ENCODE measurements around the gene GULP1. TPM values are rescaled to one million over a fixed set of nuclear protein-coding genes. Genes with fewer than 3 reads are reported as not detected.
"Not testable (repeated sequence)": the region's sequence is repeated elsewhere in the genome, so short reads cannot be mapped to it uniquely, and the experiment has no call there.

GULP1 gene
- total RNA-seq, 1 donor from 2014 or later = not detected

DNA sequence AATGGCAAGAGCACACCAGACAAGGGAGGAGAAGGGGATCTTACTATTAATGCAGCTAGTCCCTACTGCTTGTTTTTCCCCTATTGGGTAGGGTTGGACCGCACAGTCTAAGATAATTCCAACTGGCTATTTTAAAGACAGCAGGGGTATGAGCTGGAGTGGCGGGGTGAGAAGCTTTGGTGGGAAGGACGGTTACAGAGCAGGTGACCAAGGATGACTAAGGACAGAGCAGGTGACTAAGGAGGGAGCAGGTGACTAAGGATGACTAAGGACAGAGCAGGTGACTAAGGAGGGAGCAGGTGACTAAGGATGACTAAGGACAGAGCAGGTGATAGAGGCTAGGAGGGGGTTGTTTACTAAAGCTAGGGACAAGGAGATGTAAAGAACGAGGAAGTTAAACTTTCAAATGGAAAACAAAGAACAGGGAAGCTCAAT is 7.3 kb downstream of the GULP1 start:
- H3K36me3 Mint-ChIP-seq (ENCODE audit: low read depth); H3K4me3 Mint-ChIP-seq; H3K4me1 Mint-ChIP-seq; H3K9me3 Mint-ChIP-seq; intact Hi-C loops (cut with micrococcal nuclease); DNase-seq; H3K27ac Mint-ChIP-seq; H3K27me3 Mint-ChIP-seq: not testable (repeated sequence)

DNA sequence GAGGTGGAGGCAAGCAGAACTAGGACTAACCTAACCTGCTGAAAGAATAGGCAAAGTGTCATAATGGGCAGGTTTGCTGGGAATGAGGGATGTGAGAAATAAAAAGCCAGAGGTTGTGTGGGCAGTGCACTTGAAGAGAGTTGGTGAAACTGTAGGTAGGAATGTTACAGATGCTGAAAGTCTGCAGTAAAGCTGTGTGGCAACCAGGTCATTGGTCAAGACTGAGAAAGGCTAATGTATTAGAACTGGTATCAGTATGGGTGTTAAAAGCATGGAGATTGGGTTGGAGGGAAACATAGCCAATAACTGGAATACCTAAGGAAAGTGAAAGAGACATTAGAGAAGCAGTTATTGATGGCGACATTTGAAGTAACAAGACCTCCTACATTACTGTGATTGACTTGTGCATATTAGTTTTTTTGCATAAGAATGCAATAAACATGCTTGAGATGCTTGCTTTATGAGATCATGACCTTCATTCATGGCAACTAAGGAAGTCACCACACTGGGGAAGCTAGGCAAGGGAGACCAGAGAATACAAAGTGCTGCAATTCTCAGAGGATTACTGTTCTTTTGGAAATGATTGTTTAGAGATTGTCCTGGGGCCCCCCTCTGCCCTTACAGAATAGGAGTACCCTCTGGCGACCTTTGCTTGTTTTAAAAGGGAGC is 11.8 kb downstream of the GULP1 start:
- H3K36me3 Mint-ChIP-seq (ENCODE audit: low read depth) = no peaks in the 10 kb centered on the region
- intact Hi-C loops (cut with micrococcal nuclease) = no loop called here
- no peak for DNase-seq
- no peaks in the 10 kb centered on the region for H3K27me3 Mint-ChIP-seq
- no peak overlapping the region for H3K27ac Mint-ChIP-seq
- H3K9me3 Mint-ChIP-seq = no peaks in the 10 kb centered on the region
- H3K4me1 Mint-ChIP-seq = no peaks in the 10 kb centered on the region
- H3K4me3 Mint-ChIP-seq = no peak overlapping the region

DNA sequence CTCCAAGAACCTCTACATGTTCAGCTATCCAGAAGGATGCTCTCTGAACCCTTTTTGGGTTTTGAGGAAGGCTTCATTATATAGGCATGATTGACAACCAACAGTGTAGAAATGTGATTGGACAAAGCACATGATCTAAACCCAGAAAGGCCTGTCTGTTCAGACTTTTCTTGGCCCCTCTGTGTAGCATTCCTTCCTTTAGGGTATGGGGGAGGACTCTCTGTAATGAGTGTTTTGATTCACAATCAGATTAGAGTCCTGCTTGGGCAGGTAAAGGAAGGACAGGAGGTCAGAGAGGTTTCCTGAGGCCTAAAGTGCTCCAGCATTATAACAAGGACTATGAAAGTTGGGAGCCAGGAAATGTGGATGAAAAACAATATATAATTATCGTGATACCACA is 13.6 kb downstream of the GULP1 start:
- no peaks in the 10 kb centered on the region for H3K27me3 Mint-ChIP-seq
- no peaks in the 10 kb centered on the region for H3K36me3 Mint-ChIP-seq (ENCODE audit: low read depth)
- H3K4me1 Mint-ChIP-seq = no peaks in the 10 kb centered on the region
- no peaks in the 10 kb centered on the region for H3K9me3 Mint-ChIP-seq
- H3K27ac Mint-ChIP-seq = no peak overlapping the region
- DNase-seq = no peak
- intact Hi-C loops (cut with micrococcal nuclease) = no loop called here
- H3K4me3 Mint-ChIP-seq = no peak overlapping the region

DNA sequence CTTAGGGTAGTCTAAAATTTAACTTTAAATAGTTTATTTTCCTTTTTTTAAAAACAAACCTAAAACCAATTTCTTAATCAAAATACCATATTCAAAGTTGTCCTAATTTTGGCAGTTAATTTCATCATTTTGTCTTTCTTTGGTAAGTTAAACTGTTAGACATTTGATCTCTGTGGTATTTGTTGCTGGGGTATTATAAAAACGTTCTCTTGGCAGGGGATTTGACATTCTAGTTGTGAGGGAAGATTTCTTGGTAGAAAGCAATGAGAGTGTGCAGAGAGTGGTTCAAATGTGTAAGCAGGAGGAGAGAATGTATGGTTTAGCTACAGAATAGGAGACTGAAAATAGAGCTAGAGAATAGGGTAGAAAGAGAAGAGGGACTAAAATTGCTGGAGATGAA is 14.6 kb downstream of the GULP1 start:
- Mint-ChIP-seq H3K9me3 (no peaks in the 10 kb centered on the region), H3K27ac (no peak overlapping the region), H3K27me3 (no peaks in the 10 kb centered on the region), H3K4me1 (no peaks in the 10 kb centered on the region), H3K36me3 (ENCODE audit: low read depth) (no peaks in the 10 kb centered on the region), H3K4me3 (no peak overlapping the region)
- intact Hi-C loops (cut with micrococcal nuclease) = no loop called here
- no peak for DNase-seq

DNA sequence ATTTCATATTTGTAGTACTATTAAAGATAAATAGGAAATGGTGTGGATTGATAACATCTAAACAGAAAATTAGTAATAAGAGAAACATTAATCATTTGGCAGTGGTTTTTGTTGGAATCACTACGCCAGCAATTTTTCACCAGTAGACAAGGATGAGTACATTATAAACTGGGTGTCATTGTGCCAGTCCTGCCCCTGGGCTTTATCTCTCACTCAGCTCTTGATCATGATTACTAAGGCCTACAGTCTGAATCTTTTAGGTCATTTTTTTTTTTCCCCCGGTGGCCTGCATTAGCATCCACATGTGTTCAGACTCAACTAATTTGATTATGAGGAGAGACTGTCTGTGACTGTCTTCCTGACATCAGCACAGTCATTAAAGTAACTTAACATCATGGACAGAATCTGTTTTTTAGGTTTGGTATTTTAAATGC is 16.2 kb downstream of the GULP1 start:
- Mint-ChIP-seq H3K9me3 (no peaks in the 10 kb centered on the region), H3K4me1 (no peaks in the 10 kb centered on the region), H3K4me3 (no peak overlapping the region), H3K36me3 (ENCODE audit: low read depth) (no peaks in the 10 kb centered on the region), H3K27me3 (no peaks in the 10 kb centered on the region), H3K27ac (no peak overlapping the region)
- intact Hi-C loops (cut with micrococcal nuclease) = no loop called here
- DNase-seq = no peak

DNA sequence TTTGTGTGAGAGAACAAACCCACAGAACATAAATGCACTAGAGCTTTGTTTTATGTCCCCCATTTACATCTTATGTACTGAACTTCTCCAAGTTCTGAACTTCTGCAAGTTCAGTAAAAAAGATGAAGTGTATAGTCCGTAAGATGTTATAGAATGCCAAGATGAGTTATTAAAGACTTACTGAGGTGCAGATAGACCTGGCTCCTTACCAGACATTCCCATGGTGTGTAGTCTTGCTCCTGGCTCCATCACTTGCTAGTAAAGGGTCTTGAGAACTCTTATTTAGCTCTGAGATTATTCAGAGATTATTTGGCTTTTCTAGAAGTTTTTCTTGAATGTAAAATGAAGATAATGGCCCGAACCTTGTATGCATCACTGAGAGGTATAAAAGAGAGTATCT is 16.8 kb downstream of the GULP1 start:
- no peak for DNase-seq
- Mint-ChIP-seq H3K27me3 (no peaks in the 10 kb centered on the region), H3K27ac (no peak overlapping the region), H3K36me3 (ENCODE audit: low read depth) (no peaks in the 10 kb centered on the region), H3K9me3 (no peaks in the 10 kb centered on the region), H3K4me1 (no peaks in the 10 kb centered on the region), H3K4me3 (no peak overlapping the region)
- intact Hi-C loops (cut with micrococcal nuclease) = no loop called here

DNA sequence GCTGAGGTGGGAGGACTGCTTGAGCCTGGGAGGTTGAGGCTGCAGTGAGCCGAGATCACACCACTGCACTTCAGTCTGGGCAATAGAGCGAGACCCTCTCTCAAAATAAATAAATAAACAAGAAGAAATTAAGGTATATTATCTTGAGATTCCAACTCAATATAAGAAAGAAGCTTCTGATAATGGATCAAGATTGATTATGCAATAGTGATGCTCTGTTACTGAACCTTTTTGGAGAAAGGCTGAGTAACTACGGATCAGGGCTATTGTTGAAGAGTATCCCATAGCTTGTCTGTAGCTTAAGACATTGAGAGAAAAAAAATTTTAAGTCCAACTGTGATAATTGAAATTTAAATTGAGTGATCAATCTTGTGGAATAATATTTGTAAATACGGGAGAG is 17.7 kb downstream of the GULP1 start:
- no peak overlapping the region for H3K4me3 Mint-ChIP-seq
- intact Hi-C loops (cut with micrococcal nuclease) = no loop called here
- DNase-seq = no peak
- H3K27me3 Mint-ChIP-seq = no peaks in the 10 kb centered on the region
- H3K27ac Mint-ChIP-seq = no peak overlapping the region
- no peaks in the 10 kb centered on the region for H3K9me3 Mint-ChIP-seq
- no peaks in the 10 kb centered on the region for H3K36me3 Mint-ChIP-seq (ENCODE audit: low read depth)
- no peaks in the 10 kb centered on the region for H3K4me1 Mint-ChIP-seq

DNA sequence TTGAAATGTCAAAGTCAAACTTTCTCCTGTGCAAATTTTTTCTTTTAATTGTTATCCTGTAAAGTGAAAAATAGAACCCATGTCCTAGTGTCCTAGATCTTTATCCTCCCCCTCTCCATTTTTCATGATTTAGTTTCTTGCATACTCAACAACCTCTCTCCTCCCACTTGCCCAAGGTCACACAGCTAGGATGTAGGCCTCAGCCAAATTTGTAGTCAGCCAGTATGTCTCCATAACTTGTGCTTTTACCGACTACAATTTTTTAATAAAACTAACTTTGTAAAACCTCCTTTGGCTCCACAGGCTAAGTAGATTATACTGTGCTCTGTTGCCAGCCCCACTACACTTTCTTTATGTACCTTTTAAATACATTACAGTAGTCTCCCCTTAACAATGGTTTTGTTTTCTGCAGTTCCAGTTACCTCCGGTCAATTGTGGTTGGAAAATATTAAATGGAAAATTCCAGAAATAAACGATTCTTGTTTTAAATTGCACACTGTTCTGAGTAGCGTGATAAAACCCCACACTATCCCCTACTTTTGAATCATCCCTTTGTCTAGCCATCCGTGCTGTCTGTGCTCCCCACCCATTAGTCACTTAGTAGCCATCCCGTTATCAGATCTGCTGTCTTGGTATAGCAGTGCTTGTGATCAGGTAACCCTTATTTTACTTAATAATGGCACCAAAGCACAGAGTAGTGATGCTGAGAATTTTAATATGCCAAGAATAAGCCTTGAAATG is 22.8 kb downstream of the GULP1 start:
- Mint-ChIP-seq H3K27ac (no peak overlapping the region), H3K36me3 (ENCODE audit: low read depth) (no peaks in the 10 kb centered on the region), H3K4me3 (no peak overlapping the region), H3K27me3 (no peaks in the 10 kb centered on the region), H3K9me3 (no peaks in the 10 kb centered on the region), H3K4me1 (no peaks in the 10 kb centered on the region)
- DNase-seq = no peak
- intact Hi-C loops (cut with micrococcal nuclease) = no loop called here

DNA sequence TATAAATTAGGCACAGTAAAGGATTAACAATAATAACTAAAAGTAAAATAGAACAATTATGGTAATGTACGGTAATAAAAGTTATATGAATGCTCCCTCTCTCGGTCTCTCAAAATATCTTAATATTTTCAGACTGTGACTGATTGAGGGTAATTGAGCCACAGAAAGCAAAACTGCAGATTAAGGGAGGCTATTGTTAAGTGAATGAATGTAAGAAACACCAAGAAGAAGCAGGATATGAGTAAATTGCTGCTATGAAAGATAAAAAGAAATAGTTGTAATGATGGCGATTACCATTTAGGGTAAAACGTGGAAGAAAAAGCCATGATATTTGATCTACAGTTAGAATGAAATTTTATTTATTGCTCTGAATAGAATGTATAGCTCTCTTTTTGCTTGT is 24.1 kb downstream of the GULP1 start:
- H3K9me3 Mint-ChIP-seq = no peaks in the 10 kb centered on the region

DNA sequence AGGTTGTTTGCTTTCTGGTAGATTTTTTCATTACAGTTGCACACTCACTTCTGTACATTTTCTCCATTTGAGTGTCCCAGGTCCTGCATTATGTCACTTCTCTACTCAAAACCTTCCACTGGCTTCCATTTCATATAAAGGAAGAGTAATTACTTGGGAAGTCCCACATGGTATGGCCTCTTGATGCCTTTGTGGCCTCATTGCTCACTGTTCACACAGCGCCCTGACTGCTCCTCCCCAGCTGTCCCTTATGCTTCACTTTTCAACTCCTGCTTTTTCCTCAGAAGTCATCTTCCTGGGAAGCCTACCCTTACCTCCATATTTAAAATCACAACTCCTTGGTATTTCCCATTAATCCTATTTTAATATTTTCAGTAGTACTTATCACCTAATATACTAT is 24.7 kb downstream of the GULP1 start:
- H3K27ac Mint-ChIP-seq = no peak overlapping the region
- H3K27me3 Mint-ChIP-seq = no peaks in the 10 kb centered on the region
- intact Hi-C loops (cut with micrococcal nuclease) = no loop called here
- no peak for DNase-seq
- no peaks in the 10 kb centered on the region for H3K36me3 Mint-ChIP-seq (ENCODE audit: low read depth)
- H3K9me3 Mint-ChIP-seq = no peaks in the 10 kb centered on the region
- no peak overlapping the region for H3K4me3 Mint-ChIP-seq
- H3K4me1 Mint-ChIP-seq = no peaks in the 10 kb centered on the region

More for the DNA sequence above, 24.1 kb downstream of the GULP1 start:
- no peaks in the 10 kb centered on the region for H3K4me1 Mint-ChIP-seq
- H3K36me3 Mint-ChIP-seq (ENCODE audit: low read depth) = no peaks in the 10 kb centered on the region
- H3K4me3 Mint-ChIP-seq = no peak overlapping the region
- intact Hi-C loops (cut with micrococcal nuclease) = no loop called here
- no peaks in the 10 kb centered on the region for H3K27me3 Mint-ChIP-seq
- H3K27ac Mint-ChIP-seq = no peak overlapping the region
- no peak for DNase-seq

DNA sequence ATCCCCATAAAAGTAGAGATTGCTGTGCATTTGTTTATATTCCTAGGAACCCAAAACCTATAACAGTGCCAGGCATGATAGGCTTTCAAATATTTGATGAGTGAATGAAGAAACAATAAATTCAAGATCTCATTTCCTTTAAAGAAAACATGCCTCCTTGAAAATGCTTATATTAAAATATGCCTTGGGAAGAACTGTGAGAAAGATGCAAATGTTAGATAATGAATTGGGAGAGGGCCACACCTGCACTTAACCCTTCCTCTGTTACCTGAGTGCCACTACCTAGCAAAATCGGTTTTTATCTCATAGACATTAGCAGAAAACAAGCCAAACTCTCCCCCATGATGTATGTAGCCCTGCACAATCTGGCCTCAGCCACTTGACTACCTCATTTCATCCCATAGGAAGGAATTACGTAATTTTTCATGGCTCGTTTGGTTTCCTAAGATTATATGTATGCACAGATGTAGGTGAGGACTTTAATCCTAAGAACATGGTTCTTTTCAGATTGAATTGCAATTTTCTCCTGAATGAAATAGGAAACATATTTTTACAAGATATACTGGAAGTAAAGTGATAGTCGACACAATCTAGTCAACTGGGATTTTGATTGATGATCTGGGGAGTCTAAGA is 25.2 kb downstream of the GULP1 start:
- Mint-ChIP-seq H3K27me3 (no peaks in the 10 kb centered on the region), H3K9me3 (no peaks in the 10 kb centered on the region), H3K27ac (no peak overlapping the region), H3K36me3 (ENCODE audit: low read depth) (no peaks in the 10 kb centered on the region), H3K4me3 (no peak overlapping the region), H3K4me1 (no peaks in the 10 kb centered on the region)
- intact Hi-C loops (cut with micrococcal nuclease) = no loop called here
- no peak for DNase-seq

DNA sequence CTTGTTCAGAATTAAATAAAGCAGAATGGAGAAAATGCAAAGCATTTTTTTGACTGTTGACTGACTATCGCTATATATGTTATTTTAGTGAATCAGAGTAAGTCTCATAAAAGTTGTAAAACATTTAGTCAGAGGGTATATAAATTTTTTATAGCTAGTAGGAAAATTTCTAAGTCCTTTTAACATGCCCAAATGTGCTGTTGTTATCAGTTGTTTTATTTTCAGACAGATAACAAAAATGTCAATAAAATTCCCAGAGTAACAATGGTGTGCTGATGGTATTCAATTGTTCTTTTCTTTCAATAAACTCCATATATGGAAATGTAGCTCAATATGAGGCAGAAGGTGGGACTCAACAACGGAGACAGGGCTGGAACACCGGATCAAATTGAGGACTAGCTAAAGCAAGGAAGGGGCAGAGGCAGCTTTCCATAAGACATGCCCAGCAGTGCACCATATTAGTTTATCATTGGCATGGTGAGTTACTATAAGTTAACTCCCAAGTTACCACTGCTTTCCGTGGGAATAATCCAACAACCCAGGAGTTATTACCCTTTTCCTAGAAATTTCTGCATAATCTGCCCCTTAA is 26.6 kb downstream of the GULP1 start:
- H3K4me1 Mint-ChIP-seq = no peaks in the 10 kb centered on the region
- no peak overlapping the region for H3K4me3 Mint-ChIP-seq
- H3K27me3 Mint-ChIP-seq = no peaks in the 10 kb centered on the region
- no peak overlapping the region for H3K27ac Mint-ChIP-seq
- intact Hi-C loops (cut with micrococcal nuclease) = no loop called here
- no peaks in the 10 kb centered on the region for H3K9me3 Mint-ChIP-seq
- no peak for DNase-seq
- no peaks in the 10 kb centered on the region for H3K36me3 Mint-ChIP-seq (ENCODE audit: low read depth)

DNA sequence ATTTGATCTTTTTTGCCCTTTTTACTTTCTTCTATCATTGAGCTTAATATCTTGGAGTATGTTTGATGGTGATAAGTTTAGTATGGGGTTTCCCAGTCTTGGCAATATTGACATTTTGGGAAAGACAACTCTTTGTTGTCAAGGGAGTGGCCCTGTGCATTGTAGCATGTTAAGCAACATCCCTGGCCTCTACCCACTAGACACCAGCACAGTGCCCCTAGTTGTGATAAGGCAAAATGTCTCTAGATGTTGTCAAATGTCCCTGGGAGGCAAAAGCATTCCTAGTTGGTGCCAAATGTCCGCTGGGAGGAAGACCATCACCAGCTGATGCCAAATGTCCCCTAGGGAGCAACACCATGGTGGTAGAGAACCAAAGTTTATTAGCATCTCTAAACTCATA is 28.2 kb downstream of the GULP1 start:
- Mint-ChIP-seq H3K4me1 (no peaks in the 10 kb centered on the region), H3K36me3 (ENCODE audit: low read depth) (no peaks in the 10 kb centered on the region), H3K9me3 (no peaks in the 10 kb centered on the region), H3K27ac (no peak overlapping the region), H3K27me3 (no peaks in the 10 kb centered on the region), H3K4me3 (no peak overlapping the region)
- no peak for DNase-seq
- intact Hi-C loops (cut with micrococcal nuclease) = no loop called here

DNA sequence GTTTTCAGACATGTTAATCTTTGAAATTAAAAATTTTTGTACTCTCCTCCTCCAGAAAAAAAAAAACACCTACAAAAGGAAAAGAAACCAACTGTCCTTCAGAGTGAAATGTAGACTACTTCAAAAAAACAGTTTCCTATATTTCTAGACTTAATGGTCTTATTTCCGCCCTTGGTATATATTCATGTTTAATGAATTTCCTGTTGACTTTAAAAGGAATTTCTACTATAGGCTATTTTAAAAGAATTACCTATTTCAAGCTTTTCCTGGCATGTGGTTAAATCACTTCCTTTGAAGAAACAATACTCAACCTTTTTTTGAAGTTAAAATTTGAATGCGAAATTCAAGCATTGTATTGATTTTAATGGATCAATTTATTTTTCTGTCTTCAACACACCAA is 29.2 kb downstream of the GULP1 start:
- no peak for DNase-seq
- H3K4me1 Mint-ChIP-seq = no peaks in the 10 kb centered on the region
- no peak overlapping the region for H3K4me3 Mint-ChIP-seq
- no peaks in the 10 kb centered on the region for H3K27me3 Mint-ChIP-seq
- H3K36me3 Mint-ChIP-seq (ENCODE audit: low read depth) = no peaks in the 10 kb centered on the region
- no peak overlapping the region for H3K27ac Mint-ChIP-seq
- intact Hi-C loops (cut with micrococcal nuclease) = no loop called here
- H3K9me3 Mint-ChIP-seq = no peaks in the 10 kb centered on the region
